HL-60 (cell line): Measurements from ENCODE around the gene ANKDD1A.

Source experiments
- CTCF ChIP-seq: IDR thresholded peaks from one replicate; pipeline ENCODE4 v1.5.1; 2011; ENCODE audit warnings: low read length, control low read depth, inconsistent platforms; ENCODE audit not compliant: insufficient read depth
- GABPA ChIP-seq: IDR thresholded peaks from 2 replicates; pipeline ENCODE4 v1.6.1; 2012; ENCODE audit warnings: low read depth
- POLR2AphosphoS5 ChIP-seq: IDR thresholded peaks from 2 replicates; pipeline ENCODE4 v1.6.1; 2012; ENCODE audit warnings: low read depth
- REST ChIP-seq: IDR thresholded peaks from 2 replicates; pipeline ENCODE4 v1.6.1; 2012; ENCODE audit warnings: low read depth; ENCODE audit not compliant: insufficient replicate concordance

- TF ChIP-seq CTCF (no peak), REST (no peak), POLR2AphosphoS5 (no peak), GABPA (no peak)
These were observed 18.8 kb upstream of the ANKDD1A start for GRCh38 chr15:64892847-64893403.
